Measurements from ENCODE around the gene MGAT4C.
A peak's percentile ranks its signal among the peaks of the same experiment; 100 is the strongest.

Gene MGAT4C

DNA sequence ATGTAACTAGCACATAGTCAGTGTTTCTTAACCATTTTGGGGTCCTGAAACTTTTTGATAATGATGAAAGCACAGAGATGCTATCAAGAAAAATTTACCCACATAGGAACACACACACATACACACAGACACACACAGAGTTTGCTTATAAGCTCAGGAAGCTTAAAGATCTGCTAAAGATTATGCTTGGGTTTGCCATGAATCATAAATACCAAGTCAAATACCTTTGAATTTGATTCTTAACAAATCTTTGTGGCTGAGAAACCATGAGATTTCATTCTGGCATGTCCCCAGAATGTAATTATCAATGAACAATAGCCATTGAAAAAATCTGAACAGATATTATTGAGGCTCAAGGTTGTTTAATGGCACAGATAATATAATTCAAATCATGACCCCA, 292.9 kb downstream of the MGAT4C start:
- no peak for DNase-seq

DNA sequence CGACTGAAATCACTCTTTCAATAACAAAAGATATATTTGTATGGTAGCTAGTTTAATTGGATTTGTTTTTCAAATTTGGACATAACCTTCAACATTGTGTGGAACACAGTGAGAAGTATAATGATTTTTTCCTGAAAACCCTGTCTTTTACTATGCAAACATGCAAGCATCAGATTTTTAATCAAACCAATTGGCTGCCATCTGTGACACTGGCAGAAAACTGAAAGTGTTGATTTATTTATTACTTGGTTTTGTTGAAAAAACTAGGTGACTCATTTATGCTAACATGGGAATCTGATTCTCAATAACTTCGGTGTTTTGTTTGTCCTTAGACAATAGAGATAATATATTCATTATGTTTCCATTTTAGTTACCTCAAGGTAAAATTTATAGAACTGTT, 300.1 kb downstream of the MGAT4C start:
- DNase-seq: no peak

DNA sequence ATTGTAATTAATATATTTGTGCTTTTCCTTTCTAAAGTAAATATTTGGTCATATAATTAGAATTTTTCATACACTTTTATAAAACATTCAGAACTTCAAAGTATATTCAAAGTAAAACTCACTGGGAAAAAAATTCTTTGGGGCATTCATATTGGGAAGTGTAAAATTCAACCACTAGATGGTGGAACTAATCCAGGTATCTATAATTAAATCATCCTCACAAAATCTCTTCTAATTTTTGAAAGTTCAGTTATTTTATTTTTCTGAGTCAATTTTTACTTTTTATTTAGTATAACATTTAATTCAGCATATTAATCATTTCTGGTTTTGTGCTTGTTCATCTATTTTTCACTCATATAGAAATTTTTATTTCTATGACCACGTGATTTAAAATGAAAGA, 301.1 kb downstream of the MGAT4C start:
- no peak for DNase-seq

DNA sequence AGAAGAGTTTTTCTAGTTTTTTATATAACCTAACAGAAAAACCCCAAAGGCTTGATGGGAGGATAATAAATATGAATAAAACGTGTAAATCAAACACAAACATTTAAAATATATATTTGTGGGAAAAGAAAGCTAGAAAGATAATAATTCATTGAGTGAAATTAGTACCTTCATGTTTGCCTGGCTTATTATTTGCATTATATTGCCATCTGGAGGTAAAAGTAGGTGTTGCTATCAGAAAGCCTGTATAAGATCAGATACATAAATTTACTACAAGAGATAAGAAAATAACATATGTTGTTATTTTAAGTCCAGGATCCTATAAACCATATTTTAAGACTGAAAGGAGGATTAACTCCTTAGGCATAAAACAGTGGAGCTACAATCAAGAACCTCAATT, 304.4 kb downstream of the MGAT4C start:
- no peak for DNase-seq

DNA sequence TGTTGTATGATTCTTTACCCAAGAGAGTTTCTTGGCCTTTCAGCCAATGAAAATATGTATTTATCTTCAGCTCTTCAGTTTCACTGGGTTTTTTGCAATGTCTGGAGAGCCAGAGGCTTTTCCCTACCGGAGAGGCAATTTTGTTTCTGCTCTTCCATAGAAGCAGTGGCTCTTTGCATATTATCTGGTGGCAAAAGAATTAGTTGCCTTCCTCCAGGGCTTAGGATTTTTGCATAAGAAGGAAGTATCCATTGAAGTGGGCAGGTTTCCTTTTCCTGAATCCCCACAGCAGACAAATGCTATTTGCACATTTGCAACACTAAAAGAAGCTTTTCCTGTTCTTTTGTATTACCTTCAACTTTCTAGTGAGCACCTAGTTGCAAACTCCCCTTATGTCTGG, 306.9 kb downstream of the MGAT4C start:
- no peak for DNase-seq

DNA sequence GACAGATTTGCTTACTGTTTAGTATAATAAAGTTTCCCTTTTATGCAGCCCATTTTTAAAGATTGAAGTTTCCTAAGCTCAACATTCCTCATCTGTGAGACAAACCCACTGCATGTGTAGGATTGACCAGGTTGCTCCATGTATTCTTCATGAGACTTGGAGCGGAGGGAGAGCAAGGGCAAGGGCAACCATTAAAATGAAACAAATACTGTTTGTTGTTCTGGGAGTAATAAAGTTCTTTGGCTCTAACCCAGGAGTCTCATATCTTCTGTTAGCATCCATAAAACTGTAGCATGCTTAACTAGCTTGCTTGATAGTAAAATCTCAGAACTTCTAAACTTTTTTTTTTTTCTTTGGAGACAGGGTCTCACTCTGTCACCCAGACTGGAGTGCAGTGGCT, 307.9 kb downstream of the MGAT4C start:
- DNase-seq: no peak

DNA sequence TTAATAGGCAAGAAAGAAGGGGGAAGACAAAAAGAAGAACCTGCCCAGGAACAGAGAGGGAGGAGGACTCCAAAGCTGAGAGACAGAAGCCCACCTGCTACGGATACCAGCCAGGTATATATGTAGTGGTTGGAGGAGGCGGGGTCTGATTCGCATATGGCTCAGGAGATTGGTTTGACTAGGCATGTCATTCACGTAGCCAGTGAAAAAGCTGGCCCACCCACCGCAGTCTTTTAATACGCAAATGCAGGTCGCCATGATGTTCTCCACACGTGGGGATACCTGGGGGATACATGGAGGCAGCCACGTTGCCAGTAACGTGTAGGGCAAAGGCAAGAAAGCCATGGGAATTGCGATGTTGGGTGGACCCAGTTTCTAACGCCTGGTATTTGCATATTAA, 308.9 kb downstream of the MGAT4C start:
- DNase-seq: no peak

DNA sequence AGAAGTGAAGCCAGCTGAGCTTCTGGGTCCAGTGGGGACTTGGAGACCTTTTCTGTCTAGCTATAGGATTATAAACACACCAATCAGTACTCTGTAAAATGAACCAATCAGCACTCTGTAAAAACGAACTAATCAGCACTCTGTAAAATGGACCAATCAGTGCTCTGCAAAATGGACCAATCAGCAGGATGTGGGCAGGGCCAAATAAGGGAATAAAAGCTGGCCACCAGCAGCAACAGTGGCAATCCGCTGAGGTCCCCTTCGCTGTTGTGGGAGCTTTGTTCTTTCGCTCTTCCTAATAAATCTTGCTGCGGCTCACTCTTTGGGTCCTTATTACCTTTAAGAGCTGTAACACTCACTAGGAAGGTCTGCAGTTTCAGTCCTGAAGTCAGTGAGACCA, 309.8 kb downstream of the MGAT4C start:
- no peak for DNase-seq

DNA sequence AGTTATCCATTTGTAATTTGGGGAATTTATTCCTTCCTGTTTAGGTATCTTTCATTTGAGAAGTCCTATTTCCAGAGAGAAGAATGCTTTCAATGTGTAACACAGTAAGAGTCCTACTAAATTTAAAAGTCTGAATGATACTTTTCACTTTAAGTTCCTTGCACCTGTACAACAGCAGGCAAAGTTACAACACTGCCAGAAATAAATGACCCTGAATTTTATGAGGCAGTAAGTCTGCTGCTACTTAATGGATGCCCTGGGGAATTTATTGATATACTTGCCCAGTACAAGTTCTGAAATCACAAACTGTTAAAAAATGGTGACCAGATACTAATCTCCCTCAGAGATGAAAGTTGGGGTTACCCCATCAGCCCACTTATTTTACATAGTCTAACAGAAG, 329.0 kb downstream of the MGAT4C start:
- no peak for DNase-seq

DNA sequence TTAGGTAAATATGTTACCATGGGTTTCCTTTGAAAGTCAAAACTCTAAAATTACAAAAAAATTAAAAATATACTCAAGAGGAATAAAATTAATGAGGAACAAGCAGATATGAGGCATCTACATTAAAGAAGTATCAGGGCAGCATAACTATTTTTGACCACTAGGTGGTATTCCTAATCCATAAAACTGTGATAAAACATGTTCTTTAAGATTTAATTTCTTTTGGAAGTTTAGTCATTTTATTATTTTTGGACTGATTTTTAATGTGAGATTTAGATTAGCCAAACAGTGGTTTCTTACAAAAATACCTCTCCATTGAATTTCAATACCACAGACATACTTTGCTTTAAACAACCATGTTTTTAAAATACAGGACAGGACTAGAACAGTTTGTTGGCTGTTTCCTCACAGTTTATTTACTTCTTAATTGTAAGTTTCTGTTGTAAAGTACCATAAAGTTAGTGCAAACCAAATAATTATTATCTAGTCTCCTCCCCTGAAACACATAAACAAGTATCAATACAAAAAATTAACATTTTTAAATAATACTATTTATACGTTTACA, 332.3 kb downstream of the MGAT4C start:
- no peak for DNase-seq

DNA sequence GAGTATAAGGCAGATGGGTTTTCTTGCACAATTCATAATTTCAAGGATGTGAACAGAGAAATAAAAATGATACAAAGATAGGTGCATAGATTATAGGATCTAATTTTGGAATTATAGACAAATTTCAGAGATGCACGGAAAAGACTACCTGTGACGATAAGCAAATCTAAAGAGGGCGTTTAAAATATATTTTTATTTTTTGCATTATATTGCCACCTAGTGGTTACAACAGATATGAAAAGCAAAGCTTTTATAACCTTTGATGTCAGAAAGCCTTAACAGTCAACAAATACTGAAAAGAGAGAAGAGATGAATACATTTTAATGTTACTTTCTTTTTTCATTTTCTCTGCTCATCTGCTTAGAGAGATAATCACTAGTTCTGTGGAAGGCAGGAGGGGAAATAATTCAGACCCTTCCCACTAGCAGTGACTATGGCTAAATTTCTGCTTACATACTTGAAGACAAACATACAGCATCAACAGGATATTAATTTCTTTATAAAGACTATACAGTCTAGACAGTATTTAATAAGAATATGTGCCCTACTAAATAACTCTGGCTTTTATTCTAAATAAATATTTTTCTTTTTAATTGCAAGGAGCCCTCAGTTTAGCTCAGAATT, 335.8 kb downstream of the MGAT4C start:
- peak; percentile 32 for DNase-seq
